Spleen (tissue), 7 donors: Measurements from ENCODE around the gene CREB1.

Experiments used
- CTCF ChIP-seq, 11 experiments: fragments of 200-600 bp in 7 of 11; fragments of 450-650 bp in 4 of 11; sonication (generic) in 4 of 11; IDR thresholded peaks in 8 of 11; conservative IDR thresholded peaks in 3 of 11; 1 replicate in 7 of 11; 2 replicates in 4 of 11; pipeline versions ENCODE4 v1.4.0 to v1.8.0; 2016 to 2021; ENCODE audit warnings: antibody characterized with exemption in 11 of 11, inconsistent platforms in 4 of 11, mild to moderate bottlenecking in 1 of 11
- POLR2A ChIP-seq, 3 donors: fragments of 450-650 bp; IDR thresholded peaks; one replicate each; pipeline ENCODE4 v1.5.1; 2017; ENCODE audit warnings: antibody characterized with exemption in 3 of 3, mild to moderate bottlenecking in 1 of 3
- POLR2AphosphoS5 ChIP-seq, 3 donors: sonication (generic); formaldehyde crosslinking; IDR thresholded peaks; one replicate each; pipeline ENCODE4 v1.5.1; 2017; ENCODE audit warnings: antibody characterized with exemption in 3 of 3
- donor health status: DM: no; HTN: no; CAD: no; lungs with moderate emphysema.
- donor health status: DM: no; HTN: no; CAD: no.
- donor health status: DM: no; HTN: no; CAD: no.

DNA sequence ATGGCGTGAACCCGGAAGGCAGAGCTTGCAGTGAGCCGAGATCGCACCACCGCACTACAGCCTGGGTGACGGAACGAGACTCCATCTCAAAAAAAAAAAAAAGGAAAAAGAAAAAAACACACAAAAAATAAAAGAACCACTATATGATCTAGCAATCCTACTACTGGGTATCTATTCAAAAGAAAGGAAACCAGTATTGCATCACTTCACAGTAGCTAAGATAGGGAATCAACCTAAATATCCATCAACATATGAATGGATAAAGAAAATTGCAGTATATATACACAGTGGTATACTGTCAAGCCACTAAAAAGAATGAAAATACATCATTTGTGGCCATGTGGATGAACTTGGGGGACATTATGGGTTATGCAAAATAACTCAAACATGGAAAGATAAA, 57.5 kb downstream of the CREB1 start:
- TF ChIP-seq CTCF (IDR thresholded peaks at IDR 0.05 in 8 of 11, conservative IDR thresholded peaks at IDR 0.05 in 3 of 11), result no peak
- TF ChIP-seq POLR2AphosphoS5 (IDR thresholded peaks at IDR 0.05), result no peak
- no peak for TF ChIP-seq POLR2A (IDR thresholded peaks at IDR 0.05)
